Body of pancreas (tissue), 4 donors: Measurements from ENCODE around the gene KAZALD1. TPM values are rescaled to one million over a fixed set of nuclear protein-coding genes. Genes with fewer than 3 reads are reported as not detected.

Experiments
- ATAC-seq: fragments of 150-250 bp; one replicate; pipeline ENCODE4 v1.9.1; 2016
- DNase-seq, 4 donors: peaks; one replicate each; pipeline ENCODE4 v3.0.0-alpha.2; 2019
- H3K27ac ChIP-seq, 4 donors: fragments of 200-600 bp; sonication (generic); 1 replicate in 3 of 4; 2 replicates in 1 of 4; pipeline versions ENCODE4 v1.5.1 to v1.6.1; 2016 to 2019; ENCODE audit warnings: mild to moderate bottlenecking in 1 of 4, mixed read lengths in 1 of 4, moderate library complexity in 1 of 4
- H3K27me3 ChIP-seq, 2 donors: fragments of 200-600 bp; sonication (generic); one replicate each; pipeline ENCODE4 v1.6.0; 2016; ENCODE audit warnings: mild to moderate bottlenecking in 1 of 2
- H3K36me3 ChIP-seq, 2 donors: fragments of 200-600 bp; sonication (generic); replicated peaks in 1 of 2; 2 replicates each; pipeline ENCODE4 v1.5.1; 2016; ENCODE audit warnings: low read depth in 2 of 2; ENCODE audit not compliant: insufficient read depth in 1 of 2
- H3K4me1 ChIP-seq: fragments of 200-600 bp; sonication (generic); one replicate; pipeline ENCODE4 v1.6.0; 2016
- H3K4me3 ChIP-seq, 2 donors: fragments of 200-600 bp; sonication (generic); 1 replicate in 1 of 2; 2 replicates in 1 of 2; pipeline ENCODE4 v1.5.1; 2016 to 2019
- H3K9me3 ChIP-seq, 3 donors: fragments of 200-600 bp; sonication (generic); 1 replicate in 2 of 3; 2 replicates in 1 of 3; pipeline ENCODE4 v1.5.1; 2016
- CTCF ChIP-seq, 7 experiments: fragments of 450-650 bp in 4 of 7; fragments of 200-600 bp in 3 of 7; sonication (generic) in 3 of 7; IDR thresholded peaks; one replicate each; pipeline ENCODE4 v1.5.1; 2016 to 2019; ENCODE audit warnings: antibody characterized with exemption in 7 of 7
- POLR2A ChIP-seq, 3 donors: fragments of 450-650 bp; IDR thresholded peaks; one replicate each; pipeline ENCODE4 v1.6.1; 2016; ENCODE audit warnings: antibody characterized with exemption in 3 of 3, mild to moderate bottlenecking in 2 of 3
- WGBS, 2 donors: methylation state at CpG; one replicate each; pipeline ENCODE4 v1.1.5; 2017; 5-methylcytosine and 5-hydroxymethylcytosine counted together
- intact Hi-C: fragments of 100-400 bp; cut with DNase I; formaldehyde crosslinking; loops from one replicate; pipeline ENCODE4 v1.15.1; 2023
- total RNA-seq, 2 donors: library from RNA; depleted of rRNA; stranded (reverse); fragments of >200 nt; gene quantifications; one replicate each; pipeline ENCODE4 v1.1.0, GENCODE V29; 2016

KAZALD1 gene
- total RNA-seq, 2 donors from 2014 or later: 1.6 to 1.8 TPM

GRCh38 chr10:101018600-101019439 lies 43.0 kb upstream of the KAZALD1 start:
- H3K9me3 ChIP-seq: no peaks in the 10 kb centered on the region
- no peak overlapping the region for H3K27ac ChIP-seq
- H3K27me3 ChIP-seq: no peaks in the 10 kb centered on the region
- WGBS, 2 donors: 14 to 40% methylated on average over 11 to 37 of the region's 45 CpGs
- no peaks in the 10 kb centered on the region for H3K36me3 ChIP-seq
- intact Hi-C loops: no loop called here
- no peaks in the 10 kb centered on the region for H3K4me1 ChIP-seq
- H3K4me3 ChIP-seq: no peak overlapping the region
- ATAC-seq: peak; percentile 81
- no peak for TF ChIP-seq POLR2A (IDR thresholded peaks at IDR 0.05)
- peak; percentile 67 to 74 (median 69) for TF ChIP-seq CTCF (IDR thresholded peaks at IDR 0.05)
- peak; percentile 87 to 90 (median 88) for DNase-seq

- no peak for TF ChIP-seq CTCF (IDR thresholded peaks at IDR 0.05)
- TF ChIP-seq POLR2A (IDR thresholded peaks at IDR 0.05): no peak
- Histone ChIP-seq H3K36me3 (no peaks in the 10 kb centered on the region), H3K4me3 (no peak overlapping the region), H3K4me1 (no peaks in the 10 kb centered on the region), H3K27me3 (no peaks in the 10 kb centered on the region), H3K27ac (no peak overlapping the region), H3K9me3 (no peaks in the 10 kb centered on the region)
- DNase-seq (no peak), ATAC-seq (no peak)
- intact Hi-C loops: no loop called here
- WGBS, 2 donors: 44 to 47% methylated on average over 2 of the region's 2 CpGs
Observed at GRCh38 chr10:101019440-101019703, 42.4 kb upstream of the KAZALD1 start.

GRCh38 chr10:101020427-101021075 lies 41.2 kb upstream of the KAZALD1 start:
- intact Hi-C loops: no loop called here
- WGBS, 2 donors: 76 to 79% methylated on average over 10 of the region's 10 CpGs
- no peaks in the 10 kb centered on the region for H3K4me1 ChIP-seq
- H3K9me3 ChIP-seq: no peaks in the 10 kb centered on the region
- no peak overlapping the region for H3K27ac ChIP-seq
- H3K36me3 ChIP-seq: no peaks in the 10 kb centered on the region
- no peaks in the 10 kb centered on the region for H3K27me3 ChIP-seq
- ATAC-seq: no peak
- no peak overlapping the region for H3K4me3 ChIP-seq
- DNase-seq: no peak
- TF ChIP-seq POLR2A (IDR thresholded peaks at IDR 0.05) (no peak), CTCF (IDR thresholded peaks at IDR 0.05) (no peak)

GRCh38 chr10:101021239-101021638 lies 40.5 kb upstream of the KAZALD1 start:
- no peaks in the 10 kb centered on the region for H3K4me1 ChIP-seq
- H3K36me3 ChIP-seq: no peaks in the 10 kb centered on the region
- ATAC-seq (no peak), DNase-seq (no peak)
- H3K27ac ChIP-seq: no peak overlapping the region
- TF ChIP-seq POLR2A (IDR thresholded peaks at IDR 0.05) (no peak), CTCF (IDR thresholded peaks at IDR 0.05) (no peak)
- H3K9me3 ChIP-seq: no peaks in the 10 kb centered on the region
- intact Hi-C loops: no loop called here
- no peak overlapping the region for H3K4me3 ChIP-seq
- no peaks in the 10 kb centered on the region for H3K27me3 ChIP-seq
- 77 to 79% methylated on average over 4 of the region's 4 CpGs for WGBS, 2 donors
